Measurements from ENCODE around the gene RMDN3. TPM values are rescaled to one million over a fixed set of nuclear protein-coding genes. Genes with fewer than 3 reads are reported as not detected.

The RMDN3 gene
- total and polyA plus RNA-seq, 7 donors: 7.9 to 32.7 (median 21.4) TPM

- H3K4me1 ChIP-seq: peaks cover 0 to 42% (median 38%) of the 10 kb centered on the region in 4 donors
- 70 to 84% methylated on average over 29 of the region's 29 CpGs for WGBS, 2 donors
- intact Hi-C loops (cut with DNase I): loop anchor here (5.0 kb wide), 1 partner anchor 39 kb away; the partner anchor contains the start of genes DNAJC17 and ZFYVE19
- H3K27me3 ChIP-seq: no peaks in the 10 kb centered on the region
- H3K27ac ChIP-seq: peak overlapping the region in 1 of 4 donors; percentile 44
- no peak overlapping the region for H3K4me3 ChIP-seq
- no peak for DNase-seq
- H3K36me3 ChIP-seq: peaks cover 0 to 30% (median 6%) of the 10 kb centered on the region in 4 donors
- TF ChIP-seq POLR2A (IDR thresholded peaks at IDR 0.05) (no peak), CTCF (IDR thresholded peaks at IDR 0.05) (no peak)
- no peaks in the 10 kb centered on the region for H3K9me3 ChIP-seq
These were observed 12.9 kb upstream of the RMDN3 start for GRCh38 chr15:40767838-40768500.

- TF ChIP-seq CTCF (IDR thresholded peaks at IDR 0.05): no peak
- TF ChIP-seq EP300 (IDR thresholded peaks at IDR 0.05): no peak
- TF ChIP-seq POLR2A (IDR thresholded peaks at IDR 0.05): no peak
- H3K36me3 ChIP-seq: peaks cover 0 to 22% (median 3%) of the 10 kb centered on the region in 4 donors
- no peak overlapping the region for H3K4me3 ChIP-seq
- intact Hi-C loops (cut with DNase I): loop anchor here (5.0 kb wide), 1 partner anchor 40 kb away; the partner anchor contains the start of genes DNAJC17 and ZFYVE19
- no peaks in the 10 kb centered on the region for H3K9me3 ChIP-seq
- H3K27me3 ChIP-seq: no peaks in the 10 kb centered on the region
- no peak overlapping the region for H3K27ac ChIP-seq
- 92 to 93% methylated on average over 32 of the region's 32 CpGs for WGBS, 2 donors
- peaks cover 0 to 44% (median 41%) of the 10 kb centered on the region in 4 donors for H3K4me1 ChIP-seq
- no peak for DNase-seq
These were observed 12.1 kb upstream of the RMDN3 start for GRCh38 chr15:40766906-40767837.

GRCh38 chr15:40766194-40766815, 11.3 kb upstream of the RMDN3 start:
- TF ChIP-seq POLR2A (IDR thresholded peaks at IDR 0.05) (no peak), CTCF (IDR thresholded peaks at IDR 0.05) (no peak), EP300 (IDR thresholded peaks at IDR 0.05) (no peak), POLR2AphosphoS5 (IDR thresholded peaks at IDR 0.05) (no peak)
- Histone ChIP-seq H3K27ac (no peak overlapping the region), H3K27me3 (no peaks in the 10 kb centered on the region), H3K4me3 (no peak overlapping the region), H3K4me1 (peaks cover 0 to 44% (median 41%) of the 10 kb centered on the region in 4 donors), H3K36me3 (peaks cover 0 to 13% (median 3%) of the 10 kb centered on the region in 4 donors), H3K9me3 (no peaks in the 10 kb centered on the region)
- no peak for DNase-seq
- intact Hi-C loops (cut with DNase I): loop anchor here (5.0 kb wide), 1 partner anchor 41 kb away; the partner anchor contains the start of genes DNAJC17 and ZFYVE19
- 90 to 92% methylated on average over 7 of the region's 7 CpGs for WGBS, 2 donors

GRCh38 chr15:40764629-40765103, 9.6 kb upstream of the RMDN3 start:
- H3K27ac ChIP-seq: peak overlapping the region; percentile 68 to 80 (median 71)
- TF ChIP-seq POLR2AphosphoS5 (IDR thresholded peaks at IDR 0.05): no peak
- no peak for TF ChIP-seq POLR2A (IDR thresholded peaks at IDR 0.05)
- no peak for TF ChIP-seq EP300 (IDR thresholded peaks at IDR 0.05)
- TF ChIP-seq CTCF (IDR thresholded peaks at IDR 0.05): no peak
- H3K36me3 ChIP-seq: peaks cover 0 to 7% (median 2%) of the 10 kb centered on the region in 4 donors
- intact Hi-C loops (cut with DNase I): loop anchor here (5.0 kb wide), 1 partner anchor 43 kb away; the partner anchor contains the start of genes DNAJC17 and ZFYVE19
- no peaks in the 10 kb centered on the region for H3K27me3 ChIP-seq
- H3K4me1 ChIP-seq: peaks cover 0 to 38% (median 37%) of the 10 kb centered on the region in 4 donors
- whole genome bisulfite sequencing, 2 donors: 29 to 36% methylated on average over 8 of the region's 8 CpGs
- H3K4me3 ChIP-seq: peak overlapping the region; percentile 32 to 57 (median 46)
- DNase-seq: no peak
- no peaks in the 10 kb centered on the region for H3K9me3 ChIP-seq
